CD4-positive, alpha-beta memory T cell (primary cell): ENCODE data around the gene KDM4C. TPM values are rescaled to one million over a fixed set of nuclear protein-coding genes. Genes with fewer than 3 reads are reported as not detected.
"Not testable (repeated sequence)": the region's sequence is repeated elsewhere in the genome, so short reads cannot be mapped to it uniquely, and the experiment has no call there.

Source experiments
- CTCF ChIA-PET: fragments of 350-600 bp; sonication (Branson Sonifier 250); formaldehyde crosslinking; loops from one replicate; lab custom pipeline; 2021; ENCODE audit warnings: inconsistent platforms; ENCODE audit not compliant: partially characterized antibody; lab: Charles Lee
- POLR2A ChIA-PET: fragments of 350-600 bp; sonication (Branson Sonifier 250); formaldehyde crosslinking; loops from one replicate; lab custom pipeline; 2021; ENCODE audit not compliant: partially characterized antibody; lab: Charles Lee
- DNase-seq, 5 donors: peaks; one replicate each; pipeline versions ENCODE4 v3.0.0 to v3.0.0-alpha.2; 2020 to 2022; ENCODE audit warnings: mixed read lengths in 1 of 5
- H3K27ac ChIP-seq: one replicate; pipeline ENCODE4 v1.7.0; 2013; ENCODE audit warnings: low read depth, low read length
- H3K27me3 ChIP-seq: 2 replicates; pipeline ENCODE4 v1.7.0; 2013; ENCODE audit warnings: mild to moderate bottlenecking, low read length, moderate library complexity; ENCODE audit not compliant: insufficient read depth
- H3K36me3 ChIP-seq: 2 replicates; pipeline ENCODE4 v1.7.0; 2013; ENCODE audit warnings: mild to moderate bottlenecking, low read length, moderate library complexity; ENCODE audit not compliant: insufficient read depth
- H3K4me1 ChIP-seq: 2 replicates; pipeline ENCODE4 v1.7.0; 2013; ENCODE audit warnings: mild to moderate bottlenecking, low read length, moderate library complexity; ENCODE audit not compliant: insufficient read depth
- H3K4me3 ChIP-seq, 2 donors: one replicate each; pipeline ENCODE4 v1.7.0; 2013; ENCODE audit warnings: low read length in 2 of 2, mild to moderate bottlenecking in 1 of 2
- H3K9me3 ChIP-seq, 2 donors: one replicate each; pipeline ENCODE4 v1.7.0; 2013; ENCODE audit warnings: low read length in 2 of 2, control low read depth in 1 of 2; ENCODE audit not compliant: control insufficient read depth in 1 of 2
- H3K27ac Mint-ChIP-seq, 7 donors: one replicate each; pipeline ENCODE4 v1.8.0; 2020 to 2021; ENCODE audit warnings: mixed read lengths in 7 of 7, mild to moderate bottlenecking in 6 of 7, inconsistent platforms in 3 of 7, moderate library complexity in 3 of 7
- H3K27me3 Mint-ChIP-seq, 2 donors: one replicate each; pipeline ENCODE4 v1.8.0; 2020 to 2021; ENCODE audit warnings: mixed read lengths in 2 of 2
- H3K36me3 Mint-ChIP-seq, 2 donors: one replicate each; pipeline ENCODE4 v1.8.0; 2020 to 2021; ENCODE audit warnings: mixed read lengths in 2 of 2, inconsistent platforms in 1 of 2, mild to moderate bottlenecking in 1 of 2
- H3K4me1 Mint-ChIP-seq, 4 donors: one replicate each; pipeline ENCODE4 v1.8.0; 2020 to 2021; ENCODE audit warnings: mixed read lengths in 4 of 4, mild to moderate bottlenecking in 1 of 4
- H3K4me3 Mint-ChIP-seq, 8 donors: one replicate each; pipeline ENCODE4 v1.8.0; 2020 to 2021; ENCODE audit warnings: mixed read lengths in 8 of 8, mild to moderate bottlenecking in 7 of 8, moderate library complexity in 6 of 8, inconsistent platforms in 3 of 8
- H3K9me3 Mint-ChIP-seq, 8 donors: one replicate each; pipeline ENCODE4 v1.8.0; 2020 to 2021; ENCODE audit warnings: mixed read lengths in 8 of 8, mild to moderate bottlenecking in 5 of 8, inconsistent platforms in 3 of 8, moderate library complexity in 1 of 8
- intact Hi-C: fragments of 100-400 bp; cut with micrococcal nuclease; formaldehyde crosslinking; loops from one replicate; pipeline ENCODE4 v1.15.1; 2023
- polyA plus RNA-seq, 2 donors: library from polyadenylated mRNA; unstranded; fragments of 300-500 nt; fragmentation: Illumina TruSeq; gene quantifications; one replicate each; pipeline ENCODE4 v1.2.3, GENCODE V29; 2021
- total RNA-seq, 2 experiments: library from RNA; stranded (reverse); gene quantifications; one replicate each; pipeline ENCODE4 v1.2.3, GENCODE V29; 2021

The KDM4C gene
- total and polyA plus RNA-seq, 4 experiments from 2014 or later, result 36.3 to 90.7 (median 58.8) TPM

DNA sequence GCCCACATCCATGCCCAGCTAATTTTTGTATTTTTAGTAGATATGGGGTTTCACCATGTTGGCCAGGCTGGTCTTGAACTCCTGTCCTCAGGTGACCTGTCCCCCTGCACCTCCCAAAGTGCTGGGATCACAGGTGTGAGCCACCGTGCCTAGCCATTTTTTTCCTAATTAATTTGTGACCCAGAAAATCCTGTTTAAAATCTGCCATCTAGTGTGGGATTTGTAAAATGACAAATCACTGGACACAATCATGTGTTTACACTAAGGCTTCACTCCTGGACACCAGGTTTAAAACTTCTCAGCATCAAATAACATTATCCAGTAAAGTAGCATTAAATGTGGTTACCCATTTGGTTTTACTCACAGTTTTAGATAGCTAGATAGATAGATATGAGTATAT, 18.6 kb upstream of the KDM4C start:
- no peaks in the 10 kb centered on the region for H3K36me3 ChIP-seq
- ChIA-PET POLR2A (interaction anchor here (1.3 to 2.2 kb wide), 3 partner anchors 12 to 152 kb away, joined by 3 to 9 read pairs (median 7); partner anchors contain the start of gene KDM4C), CTCF (interaction anchor here (0.8 to 3.0 kb wide), 8 partner anchors 10 to 155 kb away, joined by 3 to 17 read pairs (median 5); no protein-coding TSS in a partner anchor)
- no peak overlapping the region for H3K27ac ChIP-seq
- no peak for DNase-seq
- Mint-ChIP-seq H3K36me3 (no peaks in the 10 kb centered on the region), H3K9me3 (no peaks in the 10 kb centered on the region), H3K27me3 (peaks cover 2% of the 10 kb centered on the region in 2 donors), H3K27ac (no peak overlapping the region), H3K4me3 (no peak overlapping the region), H3K4me1 (no peaks in the 10 kb centered on the region)
- intact Hi-C loops, result loop anchor here (1.0 kb wide), 2 partner anchors 154 to 385 kb away; no protein-coding TSS in a partner anchor
- no peak overlapping the region for H3K4me3 ChIP-seq
- H3K27me3 ChIP-seq, result no peaks in the 10 kb centered on the region
- H3K4me1 ChIP-seq, result no peaks in the 10 kb centered on the region
- no peaks in the 10 kb centered on the region for H3K9me3 ChIP-seq

DNA sequence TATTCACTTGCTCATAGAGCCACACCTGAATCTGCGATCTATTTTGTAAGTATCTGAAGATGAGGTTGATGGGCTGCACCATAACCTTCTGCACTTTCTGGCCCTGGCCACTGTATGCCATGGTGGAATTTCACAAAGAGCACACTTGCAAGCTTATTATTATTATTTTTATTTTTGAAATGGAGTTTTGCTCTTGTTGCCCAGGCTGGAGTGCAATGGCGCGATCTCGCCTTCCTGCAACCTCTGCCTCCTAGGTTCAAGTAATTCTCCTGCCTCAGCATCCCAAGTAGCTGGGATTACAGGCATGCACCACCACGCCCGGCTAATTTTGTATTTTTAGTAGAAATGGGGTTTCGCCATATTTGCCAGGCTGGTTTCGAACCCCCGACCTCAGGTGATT, 8.9 kb upstream of the KDM4C start:
- intact Hi-C loops, result not testable (repeated sequence)

DNA sequence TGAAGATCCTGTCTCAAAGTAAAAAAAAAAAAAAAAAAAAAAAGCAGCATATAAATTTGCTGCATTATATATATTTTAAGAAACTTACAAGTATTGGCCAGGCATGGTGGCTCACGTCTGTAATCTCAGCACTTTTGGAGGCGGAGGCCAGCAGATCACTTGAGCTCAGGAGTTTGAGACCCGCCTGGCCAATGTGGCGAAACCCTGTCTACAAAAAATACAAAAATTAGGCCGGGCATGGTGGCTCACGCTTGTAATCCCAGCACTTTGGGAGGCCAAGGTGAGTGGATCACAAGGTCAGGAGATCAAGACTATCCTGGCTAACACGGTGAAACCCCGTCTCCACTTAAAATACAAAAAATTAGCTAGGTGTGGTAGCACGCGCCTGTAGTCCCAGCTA, 2.9 kb upstream of the KDM4C start:
- H3K4me1 Mint-ChIP-seq, result peaks cover 16 to 41% (median 24%) of the 10 kb centered on the region in 4 donors
- POLR2A ChIA-PET, result interaction anchor here (0.6 kb wide), 1 partner anchor 15 kb away, joined by 3 read pairs; no protein-coding TSS in a partner anchor
- not testable (repeated sequence) for H3K4me3 Mint-ChIP-seq

More for the DNA sequence above, 8.9 kb upstream of the KDM4C start:
- DNase-seq, H3K27ac ChIP-seq, H3K27ac Mint-ChIP-seq, H3K36me3 Mint-ChIP-seq, H3K36me3 ChIP-seq, H3K4me1 ChIP-seq, H3K9me3 Mint-ChIP-seq, H3K27me3 ChIP-seq, H3K9me3 ChIP-seq, H3K4me3 Mint-ChIP-seq, H3K4me3 ChIP-seq, H3K27me3 Mint-ChIP-seq: not testable (repeated sequence)
- ChIA-PET CTCF (interaction anchor here (2.0 kb wide), 1 partner anchor 9 kb away, joined by 6 read pairs; no protein-coding TSS in a partner anchor), POLR2A (interaction anchor here (0.9 to 3.1 kb wide), 2 partner anchors 9 to 45 kb away, joined by 3 to 14 read pairs; partner anchors contain the start of gene KDM4C)
- H3K4me1 Mint-ChIP-seq, result peaks cover 9 to 12% (median 10%) of the 10 kb centered on the region in 4 donors

DNA sequence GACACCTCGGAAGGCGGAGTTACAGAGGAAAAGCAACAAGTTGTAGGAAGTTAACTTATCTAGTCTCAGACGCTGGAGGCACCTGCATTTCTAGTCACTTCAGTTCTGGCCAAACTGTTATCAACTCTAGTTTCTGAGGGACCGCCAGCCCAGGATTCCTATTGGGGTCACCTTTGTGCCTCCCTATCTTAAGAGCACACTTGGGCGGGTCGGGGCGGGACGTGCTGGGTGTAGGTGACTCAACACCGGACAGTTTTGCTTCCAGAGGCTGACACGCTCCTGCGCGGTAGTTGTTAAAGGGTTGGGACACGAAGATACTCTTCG, 679 bp upstream of the KDM4C start:
- H3K4me1 Mint-ChIP-seq, result peaks cover 19 to 48% (median 30%) of the 10 kb centered on the region in 4 donors
- ChIA-PET CTCF (interaction anchor here (0.9 to 1.0 kb wide), 3 partner anchors 75 to 172 kb away, joined by 3 to 5 read pairs (median 3); no protein-coding TSS in a partner anchor), POLR2A (interaction anchor here (0.6 to 4.8 kb wide), 37 partner anchors 8 to 1965 kb away, joined by 3 to 112 read pairs (median 4); partner anchors contain the start of genes RANBP6, RCL1, RIC1 and UHRF2)
- no peaks in the 10 kb centered on the region for H3K27me3 Mint-ChIP-seq
- H3K36me3 Mint-ChIP-seq, result peaks cover 0 to 18% of the 10 kb centered on the region in 2 donors
- intact Hi-C loops, result loop anchor here (1.0 to 10.0 kb wide), 8 partner anchors 41 to 1218 kb away; partner anchors contain the start of genes RIC1 and UHRF2
- Histone ChIP-seq H3K9me3 (no peaks in the 10 kb centered on the region), H3K27me3 (no peaks in the 10 kb centered on the region), H3K36me3 (no peaks in the 10 kb centered on the region), H3K4me1 (peaks cover 22% of the 10 kb centered on the region), H3K4me3 (peak overlapping the region; percentile 63 to 66), H3K27ac (peak overlapping the region; percentile 92)
- peak overlapping the region; percentile 95 to 99 (median 98) for H3K4me3 Mint-ChIP-seq
- peak; percentile 79 to 87 (median 86) for DNase-seq
- no peaks in the 10 kb centered on the region for H3K9me3 Mint-ChIP-seq
- peak overlapping the region; percentile 97 to 100 (median 100) for H3K27ac Mint-ChIP-seq

More for the DNA sequence above, 2.9 kb upstream of the KDM4C start:
- not testable (repeated sequence) for H3K4me3 ChIP-seq, H3K27me3 ChIP-seq, H3K9me3 Mint-ChIP-seq, H3K36me3 ChIP-seq, DNase-seq, H3K27me3 Mint-ChIP-seq, H3K9me3 ChIP-seq, H3K27ac ChIP-seq
- Mint-ChIP-seq H3K27ac (peak overlapping the region in 2 of 7 donors; percentile 6 to 55), H3K36me3 (peaks cover 0 to 18% of the 10 kb centered on the region in 2 donors)
- intact Hi-C loops, result loop anchor here (5.0 to 10.0 kb wide), 2 partner anchors 168 to 1220 kb away; no protein-coding TSS in a partner anchor
- peaks cover 24% of the 10 kb centered on the region for H3K4me1 ChIP-seq
- CTCF ChIA-PET, result interaction anchor here (0.7 kb wide), 1 partner anchor 146 kb away, joined by 3 read pairs; no protein-coding TSS in a partner anchor

DNA sequence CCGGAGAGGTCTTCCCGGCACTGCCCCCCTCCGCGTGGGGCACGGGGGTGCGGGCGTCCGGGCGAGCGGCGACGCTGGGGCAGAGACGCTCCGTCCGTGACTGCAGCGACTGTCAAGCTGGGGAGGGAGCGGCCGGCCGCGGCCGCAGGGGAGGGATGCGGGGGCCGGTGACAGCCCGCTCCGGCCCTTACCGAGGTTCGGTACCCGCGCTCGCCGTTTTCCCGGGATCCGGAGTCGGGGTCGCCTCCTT, 400 bp downstream of the KDM4C start:
- CTCF ChIA-PET, result interaction anchor here (0.5 to 1.0 kb wide), 2 partner anchors 76 to 476 kb away, joined by 3 to 5 read pairs; no protein-coding TSS in a partner anchor
- H3K4me3 ChIP-seq, result peak overlapping the region; percentile 66 to 82
- H3K9me3 ChIP-seq, result no peaks in the 10 kb centered on the region
- POLR2A ChIA-PET, result interaction anchor here (0.7 to 4.8 kb wide), 28 partner anchors 9 to 1966 kb away, joined by 3 to 112 read pairs (median 5); partner anchors contain the start of genes DMAC1, PLGRKT, RANBP6 and RCL1
- no peaks in the 10 kb centered on the region for H3K27me3 ChIP-seq
- no peak for DNase-seq
- H3K36me3 ChIP-seq, result no peaks in the 10 kb centered on the region
- Mint-ChIP-seq H3K27ac (peak overlapping the region in 6 of 7 donors; percentile 95 to 100 (median 99)), H3K9me3 (peaks cover 0 to 2% (median 0%) of the 10 kb centered on the region in 8 donors), H3K27me3 (no peaks in the 10 kb centered on the region), H3K4me1 (peaks cover 23 to 55% (median 34%) of the 10 kb centered on the region in 4 donors), H3K4me3 (peak overlapping the region; percentile 95 to 99 (median 98)), H3K36me3 (peaks cover 3 to 19% of the 10 kb centered on the region in 2 donors)
- peak overlapping the region; percentile 92 for H3K27ac ChIP-seq
- H3K4me1 ChIP-seq, result peaks cover 26% of the 10 kb centered on the region
- intact Hi-C loops, result loop anchor here (2.0 to 10.0 kb wide), 3 partner anchors 55 to 1217 kb away; no protein-coding TSS in a partner anchor

DNA sequence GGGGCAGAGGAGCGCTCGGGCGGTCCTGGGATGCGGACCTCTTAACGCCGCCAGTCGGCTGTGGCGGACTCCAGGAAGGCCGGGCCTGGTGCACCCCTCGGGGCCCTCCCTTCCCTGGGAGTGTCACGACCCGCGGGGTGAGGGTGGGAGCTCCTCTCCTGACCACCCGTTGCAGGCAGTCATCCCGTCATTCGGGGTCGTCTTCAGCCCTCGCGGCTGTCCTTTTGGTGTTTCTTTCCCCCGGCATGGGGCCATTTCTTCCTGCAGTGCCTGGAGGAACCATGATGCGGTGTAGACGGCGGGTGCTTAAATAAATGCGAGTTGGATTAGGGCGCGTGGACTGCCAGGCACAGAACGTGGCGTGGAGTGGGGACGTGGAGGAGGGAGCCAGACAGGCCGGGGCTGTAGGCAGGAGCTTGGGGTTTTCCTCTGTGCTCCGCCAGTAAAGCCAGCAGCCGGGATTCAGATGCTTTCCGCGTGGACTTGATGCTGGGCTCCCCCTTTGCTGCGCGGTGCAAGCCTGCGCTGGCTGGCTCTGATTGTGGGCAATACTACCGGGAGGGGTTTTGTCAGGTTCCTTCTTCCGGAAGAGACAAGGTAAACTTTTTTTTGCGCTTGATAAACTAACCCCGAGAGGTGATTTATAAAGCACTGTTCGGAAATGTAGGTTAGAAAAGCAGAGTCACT, 868 bp downstream of the KDM4C start:
- intact Hi-C loops, result loop anchor here (2.0 to 10.0 kb wide), 3 partner anchors 54 to 1216 kb away; no protein-coding TSS in a partner anchor
- Histone ChIP-seq H3K36me3 (no peaks in the 10 kb centered on the region), H3K4me3 (peak overlapping the region; percentile 66 to 82), H3K4me1 (peaks cover 29% of the 10 kb centered on the region), H3K27me3 (no peaks in the 10 kb centered on the region), H3K27ac (peak overlapping the region; percentile 92), H3K9me3 (no peaks in the 10 kb centered on the region)
- DNase-seq, result peak; percentile 70 to 81 (median 77)
- peak overlapping the region; percentile 92 to 98 (median 95) for H3K27ac Mint-ChIP-seq
- ChIA-PET POLR2A (interaction anchor here (0.8 to 4.8 kb wide), 22 partner anchors 8 to 1966 kb away, joined by 3 to 112 read pairs (median 5); partner anchors contain the start of genes DMAC1, PLGRKT, RCL1 and UHRF2), CTCF (no interaction called here)
- H3K36me3 Mint-ChIP-seq, result peaks cover 6 to 19% of the 10 kb centered on the region in 2 donors
- H3K4me3 Mint-ChIP-seq, result peak overlapping the region; percentile 89 to 99 (median 97)
- H3K27me3 Mint-ChIP-seq, result no peaks in the 10 kb centered on the region
- H3K4me1 Mint-ChIP-seq, result peaks cover 27 to 59% (median 38%) of the 10 kb centered on the region in 4 donors
- H3K9me3 Mint-ChIP-seq, result peaks cover 0 to 4% (median 0%) of the 10 kb centered on the region in 8 donors
